HEK293T (cell line): ENCODE measurements around the gene ZNF208.
"Not testable (repeated sequence)": the region's sequence is repeated elsewhere in the genome, so short reads cannot be mapped to it uniquely, and the experiment has no call there.

Experiments used
- CTCF ChIA-PET: fragments of 350-600 bp; formaldehyde crosslinking; extraction: SDS; loops from one replicate; lab custom pipeline; 2021; ENCODE audit warnings: antibody characterized with exemption, inconsistent platforms; lab: Yijun Ruan, JAX
- POLR2A ChIA-PET: fragments of 350-600 bp; formaldehyde crosslinking; extraction: SDS; loops from one replicate; lab custom pipeline; 2020; ENCODE audit warnings: antibody characterized with exemption, inconsistent platforms; lab: Yijun Ruan, JAX
- DNase-seq: peaks from one replicate; pipeline ENCODE4 v3.0.0; 2012; ENCODE audit warnings: mixed read lengths; ENCODE audit errors: extremely low spot score
- ARNT ChIP-seq: fragments of 450-650 bp; IDR thresholded peaks from 2 replicates; pipeline ENCODE4 v1.6.1; 2017; ENCODE audit warnings: mild to moderate bottlenecking
- BHLHE40 ChIP-seq: fragments of 450-650 bp; IDR thresholded peaks from 2 replicates; pipeline ENCODE4 v1.6.1; 2016; ENCODE audit warnings: mild to moderate bottlenecking, moderate library complexity, borderline replicate concordance
- CTBP1 ChIP-seq: fragments of 450-650 bp; IDR thresholded peaks from 2 replicates; pipeline ENCODE4 v1.6.1; 2016; ENCODE audit warnings: borderline replicate concordance
- ELF4 ChIP-seq: fragments of 450-650 bp; IDR thresholded peaks from 2 replicates; pipeline ENCODE4 v1.6.1; 2017; ENCODE audit warnings: antibody characterized with exemption
- FOXA1 ChIP-seq: fragments of 450-650 bp; IDR thresholded peaks from 2 replicates; pipeline ENCODE4 v1.6.1; 2016; ENCODE audit warnings: mild to moderate bottlenecking
- FOXK2 ChIP-seq: fragments of 450-650 bp; IDR thresholded peaks from 2 replicates; pipeline ENCODE4 v1.6.1; 2016; ENCODE audit warnings: mild to moderate bottlenecking
- FOXM1 ChIP-seq: fragments of 450-650 bp; IDR thresholded peaks from 2 replicates; pipeline ENCODE4 v1.6.1; 2017; ENCODE audit warnings: mild to moderate bottlenecking, borderline replicate concordance
- HDGF ChIP-seq: fragments of 450-650 bp; IDR thresholded peaks from 2 replicates; pipeline ENCODE4 v1.6.1; 2017; ENCODE audit warnings: antibody characterized with exemption, borderline replicate concordance
- L3MBTL2 ChIP-seq: fragments of 450-650 bp; conservative IDR thresholded peaks from 2 replicates; pipeline ENCODE4 v1.6.1; 2016; ENCODE audit warnings: mild to moderate bottlenecking
- LEF1 ChIP-seq: fragments of 450-650 bp; IDR thresholded peaks from 2 replicates; pipeline ENCODE4 v1.6.1; 2017; ENCODE audit warnings: mild to moderate bottlenecking, borderline replicate concordance
- NFRKB ChIP-seq: fragments of 450-650 bp; IDR thresholded peaks from 2 replicates; pipeline ENCODE4 v1.6.1; 2016; ENCODE audit warnings: mild to moderate bottlenecking, moderate library complexity
- SP1 ChIP-seq: fragments of 450-650 bp; IDR thresholded peaks from 2 replicates; pipeline ENCODE4 v1.6.1; 2017
- SUZ12 ChIP-seq: fragments of 450-650 bp; IDR thresholded peaks from 2 replicates; pipeline ENCODE4 v1.6.1; 2016; ENCODE audit warnings: mild to moderate bottlenecking
- TARDBP ChIP-seq: fragments of 450-650 bp; IDR thresholded peaks from 2 replicates; pipeline ENCODE4 v1.6.1; 2016
- ZNF384 ChIP-seq: fragments of 450-650 bp; IDR thresholded peaks from 2 replicates; pipeline ENCODE4 v1.6.1; 2016
- TF ChIP-seq, protein P1 (sequence below): fragments of 450-650 bp; IDR thresholded peaks from 2 replicates; pipeline ENCODE4 v1.6.1; 2016

Gene ZNF208

DNA sequence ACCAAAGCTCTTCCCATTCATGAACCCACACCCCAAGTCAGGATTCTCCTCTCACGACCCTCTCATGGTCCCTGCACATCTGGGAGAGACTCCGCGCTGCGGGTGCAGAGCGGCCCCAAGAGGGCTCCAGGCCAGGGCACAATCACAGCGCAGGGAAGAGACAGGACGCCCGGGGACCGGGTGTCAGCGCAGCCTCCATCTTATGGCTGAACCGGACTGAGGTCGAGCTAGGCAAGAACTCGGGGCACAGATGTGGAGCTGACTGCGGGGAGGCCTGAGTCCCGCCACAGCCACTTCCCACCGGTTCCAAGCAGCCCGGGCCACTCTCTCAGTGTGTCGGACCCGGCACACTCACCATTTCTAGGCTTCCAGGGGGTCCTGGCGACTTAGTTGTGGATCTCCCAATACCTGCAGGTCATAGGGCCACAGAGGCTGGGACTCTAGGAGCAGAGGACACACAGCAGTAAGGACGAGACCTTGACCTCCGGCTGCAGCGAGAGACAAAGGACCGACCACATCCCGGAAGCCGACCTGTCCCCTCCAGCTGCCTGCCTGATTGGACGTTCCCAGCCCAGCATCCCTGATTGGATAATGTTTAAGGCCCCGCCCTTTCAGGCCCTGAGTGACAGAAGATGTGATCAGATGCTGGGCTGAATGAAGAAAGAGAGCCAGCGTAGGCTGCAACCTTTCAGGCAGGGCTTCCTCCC, at the start of gene ZNF208:
Gene ZNF208, minus strand, starts transcription at position 507 of the 707 bp plus-strand sequence. Its CDS starts 149 bp downstream, at position 358.
- DNase-seq, CTCF ChIA-PET, POLR2A ChIA-PET: not testable (repeated sequence)

GRCh38 chr19:22052644-22053013, 41.9 kb upstream of the ZNF208 start:
- POLR2A ChIA-PET = no interaction called here
- no peak for DNase-seq
- TF ChIP-seq FOXA1 (no peak), LEF1 (no peak), SUZ12 (no peak), BHLHE40 (no peak), ELF4 (no peak), L3MBTL2 (no peak), SP1 (no peak), FOXK2 (no peak), NFRKB (no peak), ZNF384 (no peak), CTBP1 (no peak), HDGF (no peak)
- TF ChIP-seq, protein P1, sequence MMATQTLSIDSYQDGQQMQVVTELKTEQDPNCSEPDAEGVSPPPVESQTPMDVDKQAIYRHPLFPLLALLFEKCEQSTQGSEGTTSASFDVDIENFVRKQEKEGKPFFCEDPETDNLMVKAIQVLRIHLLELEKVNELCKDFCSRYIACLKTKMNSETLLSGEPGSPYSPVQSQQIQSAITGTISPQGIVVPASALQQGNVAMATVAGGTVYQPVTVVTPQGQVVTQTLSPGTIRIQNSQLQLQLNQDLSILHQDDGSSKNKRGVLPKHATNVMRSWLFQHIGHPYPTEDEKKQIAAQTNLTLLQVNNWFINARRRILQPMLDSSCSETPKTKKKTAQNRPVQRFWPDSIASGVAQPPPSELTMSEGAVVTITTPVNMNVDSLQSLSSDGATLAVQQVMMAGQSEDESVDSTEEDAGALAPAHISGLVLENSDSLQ = no peak
- CTCF ChIA-PET = no interaction called here

DNA sequence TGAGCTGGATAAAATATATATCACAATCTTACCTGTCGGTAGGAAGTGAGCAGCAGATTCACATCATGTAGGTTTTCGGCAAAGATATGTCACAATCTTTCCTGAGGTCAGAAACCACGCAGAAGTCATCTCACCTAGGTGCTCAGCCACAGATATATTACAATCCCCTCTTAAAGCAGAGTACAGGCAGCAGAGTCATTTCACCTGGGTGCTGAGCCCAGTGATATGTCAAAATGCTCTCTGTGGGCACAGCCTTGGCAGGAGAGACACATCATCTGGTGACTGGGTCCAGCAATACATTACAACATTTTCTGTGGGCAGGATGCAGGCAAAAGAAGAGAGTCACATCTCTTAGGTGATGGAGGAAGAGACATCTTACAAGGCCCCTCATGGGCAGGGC, 30.4 kb upstream of the ZNF208 start:
- POLR2A ChIA-PET, DNase-seq, CTCF ChIA-PET: not testable (repeated sequence)

DNA sequence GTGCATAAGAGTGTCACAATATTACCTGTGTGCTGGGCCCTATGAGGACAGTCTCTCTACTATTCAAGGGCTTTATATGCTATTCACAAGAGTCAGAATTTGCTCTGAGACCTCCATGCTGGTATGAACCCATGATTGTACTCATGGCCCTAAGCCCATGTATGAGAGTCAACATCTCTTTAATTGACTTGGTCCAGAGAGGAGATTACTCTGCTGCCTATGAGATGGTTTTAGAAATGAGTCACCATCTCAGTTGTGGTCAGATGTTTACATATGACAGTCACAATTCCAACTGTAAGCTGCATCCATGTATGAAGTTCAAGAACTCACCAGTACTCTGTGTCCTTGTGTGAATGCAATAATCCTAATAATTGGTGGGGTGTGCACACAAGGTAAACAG, 19.9 kb upstream of the ZNF208 start:
- TF ChIP-seq SUZ12 (no peak), TARDBP (no peak), BHLHE40 (no peak), FOXK2 (no peak), ZNF384 (no peak), SP1 (no peak), FOXA1 (no peak), CTBP1 (no peak), ELF4 (no peak), L3MBTL2 (no peak), HDGF (no peak), ARNT (no peak), FOXM1 (no peak), LEF1 (no peak), NFRKB (no peak)
- TF ChIP-seq, protein P1 = no peak
- no peak for DNase-seq
- POLR2A ChIA-PET = no interaction called here
- CTCF ChIA-PET = no interaction called here

DNA sequence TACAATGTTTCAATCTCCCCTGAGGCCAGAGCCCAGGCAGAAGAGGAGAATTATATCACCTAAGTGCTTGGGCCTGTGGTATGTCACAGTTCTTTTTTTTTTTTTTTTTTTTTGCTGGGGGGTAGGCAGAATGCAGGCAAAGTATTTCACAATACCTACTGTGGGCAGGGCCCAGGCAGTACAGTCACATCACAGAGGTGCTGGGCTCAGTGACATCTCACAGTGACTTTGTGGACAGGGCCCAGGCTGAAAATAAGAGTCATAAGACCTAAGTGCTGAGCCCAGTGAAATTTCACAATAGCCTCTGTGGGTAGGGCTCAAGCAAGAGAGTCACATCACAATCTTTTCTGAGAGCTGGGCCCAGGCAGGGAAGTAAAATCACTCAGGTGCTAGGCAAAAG, 15.9 kb upstream of the ZNF208 start:
- POLR2A ChIA-PET = no interaction called here
- CTCF ChIA-PET = no interaction called here
- DNase-seq = no peak
- TF ChIP-seq NFRKB = no peak
- TF ChIP-seq SUZ12 = no peak
- no peak for TF ChIP-seq CTBP1
- no peak for TF ChIP-seq HDGF
- TF ChIP-seq ZNF384 = no peak
- no peak for TF ChIP-seq FOXK2
- TF ChIP-seq L3MBTL2 = no peak
- no peak for TF ChIP-seq LEF1
- TF ChIP-seq TARDBP = no peak
- no peak for TF ChIP-seq FOXA1

DNA sequence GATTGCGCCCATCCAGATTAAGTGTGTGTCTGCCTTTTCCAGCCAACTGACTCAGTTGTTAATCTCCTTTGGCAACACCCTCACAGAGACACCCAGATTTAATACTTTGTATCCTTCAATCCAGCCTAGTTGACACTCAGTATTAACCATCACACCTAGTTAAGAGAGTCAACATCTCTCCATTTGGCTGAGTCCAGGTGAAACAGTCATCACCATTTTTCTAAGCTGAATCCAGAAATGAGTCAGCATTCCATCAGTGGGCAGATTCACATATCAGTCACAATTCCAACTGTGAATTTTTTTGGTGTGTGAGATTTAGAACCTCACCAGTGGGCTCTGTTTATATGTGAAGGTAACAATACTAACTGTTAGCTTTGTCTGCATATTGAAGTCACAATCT, 14.8 kb upstream of the ZNF208 start:
- POLR2A ChIA-PET, CTCF ChIA-PET: not testable (repeated sequence)

DNA sequence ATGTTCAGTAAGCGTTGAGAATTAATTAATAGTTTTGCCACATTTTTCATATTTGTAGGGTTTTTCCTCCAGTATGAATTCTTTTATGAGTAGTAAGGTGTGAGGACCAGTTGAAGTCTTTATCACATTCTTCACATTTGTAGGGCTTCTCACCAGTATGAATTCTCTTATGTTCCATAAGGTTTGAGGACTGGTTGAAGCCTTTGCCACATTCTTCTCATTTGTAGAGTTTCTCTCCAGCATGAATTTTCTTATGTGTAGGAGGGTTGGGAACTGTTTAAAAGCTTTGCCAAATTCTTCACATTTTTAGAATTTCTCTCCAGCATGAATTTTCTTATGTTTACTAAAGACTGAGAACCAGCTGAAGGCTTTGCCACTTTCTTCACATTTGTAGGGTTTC, 40.3 kb downstream of the ZNF208 start:
- no peak for DNase-seq
- TF ChIP-seq ARNT (no peak), ZNF384 (no peak), TARDBP (no peak), HDGF (no peak), SP1 (no peak), BHLHE40 (no peak), LEF1 (no peak)
- ChIA-PET POLR2A (no interaction called here), CTCF (no interaction called here)

More for the DNA sequence above, 14.8 kb upstream of the ZNF208 start:
- not testable (repeated sequence) for DNase-seq

GRCh38 chr19:21947775-21948174, 63.0 kb downstream of the ZNF208 start:
- DNase-seq = peak; percentile 5
- TF ChIP-seq, protein P1 = no peak
- TF ChIP-seq TARDBP (no peak), LEF1 (no peak), ELF4 (no peak), BHLHE40 (no peak), ARNT (no peak), CTBP1 (no peak), NFRKB (no peak), L3MBTL2 (no peak), ZNF384 (no peak), SP1 (no peak), HDGF (no peak), FOXK2 (no peak), FOXM1 (no peak), SUZ12 (no peak), FOXA1 (no peak)
- POLR2A ChIA-PET = no interaction called here
- CTCF ChIA-PET = no interaction called here
